ENCODE data around the gene TSPAN31.

The TSPAN31 gene

DNA sequence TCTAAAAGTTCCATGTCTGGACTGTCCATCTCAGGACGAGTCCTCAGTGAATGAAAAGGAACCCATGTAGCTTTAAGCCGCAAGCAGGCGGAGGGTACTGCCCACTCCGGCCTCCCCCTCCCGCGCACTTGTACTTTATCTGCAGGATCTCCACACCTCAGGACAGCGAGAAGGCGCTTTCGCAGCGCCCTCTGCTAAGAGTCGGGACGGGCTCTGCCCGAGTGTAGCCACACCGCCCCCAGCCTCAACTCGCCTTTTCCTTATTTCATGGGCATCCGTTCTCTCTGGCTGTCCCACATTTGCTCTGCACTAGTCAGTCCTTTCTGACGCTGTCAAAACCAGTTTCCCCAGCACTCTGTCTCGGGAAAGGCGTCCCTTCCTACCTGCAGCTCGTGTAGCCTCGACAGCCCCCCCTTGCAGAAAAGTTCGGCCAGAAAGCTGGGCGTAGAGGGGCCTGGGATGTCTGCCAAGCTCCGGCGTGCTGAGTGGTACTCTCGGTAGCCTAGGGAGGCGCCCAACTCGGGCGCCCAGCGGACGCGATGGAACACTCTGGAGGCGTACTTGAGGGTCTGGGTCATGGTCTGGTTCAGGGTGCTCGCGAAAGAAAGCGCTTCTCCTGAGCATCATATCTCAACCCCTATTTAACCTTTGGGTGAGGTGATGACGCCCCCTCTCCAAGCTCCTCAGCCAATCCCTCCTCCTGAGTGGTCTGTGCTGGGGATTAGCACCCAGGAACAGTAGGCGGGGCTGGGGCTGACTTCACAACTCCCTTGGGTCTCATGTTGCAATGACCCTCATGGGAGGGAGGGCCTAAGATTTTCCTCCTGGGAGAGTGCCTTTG, 21.8 kb downstream of the TSPAN31 start, which contains the start of gene CYP27B1:
Gene CYP27B1, minus strand, starts transcription at position 615 of the 841 bp plus-strand sequence. Its CDS starts 37 bp downstream, at position 578.
- TF ChIP-seq TOX (CRISPR knock-in tag; IDR thresholded peaks at IDR 0.05; ENCODE audit: borderline replicate concordance) (no peak), CSDC2 (CRISPR knock-in tag; IDR thresholded peaks at IDR 0.05) (no peak), PATZ1 (CRISPR knock-in tag; IDR thresholded peaks at IDR 0.05; ENCODE audit: borderline replicate concordance) (no peak), BACH2 (CRISPR knock-in tag; IDR thresholded peaks at IDR 0.05; ENCODE audit: borderline replicate concordance) (no peak), ZNF565 (CRISPR knock-in tag; conservative IDR thresholded peaks at IDR 0.05; ENCODE audit: low read depth) (no peak), ZFP30 (CRISPR knock-in tag; IDR thresholded peaks at IDR 0.05) (no peak), PPARA (CRISPR knock-in tag; IDR thresholded peaks at IDR 0.05; ENCODE audit: borderline replicate concordance) (no peak)
- TF ChIP-seq, protein P1, sequence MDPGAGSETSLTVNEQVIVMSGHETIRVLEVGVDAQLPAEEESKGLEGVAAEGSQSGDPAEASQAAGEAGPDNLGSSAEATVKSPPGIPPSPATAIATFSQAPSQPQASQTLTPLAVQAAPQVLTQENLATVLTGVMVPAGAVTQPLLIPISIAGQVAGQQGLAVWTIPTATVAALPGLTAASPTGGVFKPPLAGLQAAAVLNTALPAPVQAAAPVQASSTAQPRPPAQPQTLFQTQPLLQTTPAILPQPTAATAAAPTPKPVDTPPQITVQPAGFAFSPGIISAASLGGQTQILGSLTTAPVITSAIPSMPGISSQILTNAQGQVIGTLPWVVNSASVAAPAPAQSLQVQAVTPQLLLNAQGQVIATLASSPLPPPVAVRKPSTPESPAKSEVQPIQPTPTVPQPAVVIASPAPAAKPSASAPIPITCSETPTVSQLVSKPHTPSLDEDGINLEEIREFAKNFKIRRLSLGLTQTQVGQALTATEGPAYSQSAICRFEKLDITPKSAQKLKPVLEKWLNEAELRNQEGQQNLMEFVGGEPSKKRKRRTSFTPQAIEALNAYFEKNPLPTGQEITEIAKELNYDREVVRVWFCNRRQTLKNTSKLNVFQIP (CRISPR knock-in tag; IDR thresholded peaks at IDR 0.05; ENCODE audit: borderline replicate concordance, low read depth), result no peak
- TF ChIP-seq, protein P2, sequence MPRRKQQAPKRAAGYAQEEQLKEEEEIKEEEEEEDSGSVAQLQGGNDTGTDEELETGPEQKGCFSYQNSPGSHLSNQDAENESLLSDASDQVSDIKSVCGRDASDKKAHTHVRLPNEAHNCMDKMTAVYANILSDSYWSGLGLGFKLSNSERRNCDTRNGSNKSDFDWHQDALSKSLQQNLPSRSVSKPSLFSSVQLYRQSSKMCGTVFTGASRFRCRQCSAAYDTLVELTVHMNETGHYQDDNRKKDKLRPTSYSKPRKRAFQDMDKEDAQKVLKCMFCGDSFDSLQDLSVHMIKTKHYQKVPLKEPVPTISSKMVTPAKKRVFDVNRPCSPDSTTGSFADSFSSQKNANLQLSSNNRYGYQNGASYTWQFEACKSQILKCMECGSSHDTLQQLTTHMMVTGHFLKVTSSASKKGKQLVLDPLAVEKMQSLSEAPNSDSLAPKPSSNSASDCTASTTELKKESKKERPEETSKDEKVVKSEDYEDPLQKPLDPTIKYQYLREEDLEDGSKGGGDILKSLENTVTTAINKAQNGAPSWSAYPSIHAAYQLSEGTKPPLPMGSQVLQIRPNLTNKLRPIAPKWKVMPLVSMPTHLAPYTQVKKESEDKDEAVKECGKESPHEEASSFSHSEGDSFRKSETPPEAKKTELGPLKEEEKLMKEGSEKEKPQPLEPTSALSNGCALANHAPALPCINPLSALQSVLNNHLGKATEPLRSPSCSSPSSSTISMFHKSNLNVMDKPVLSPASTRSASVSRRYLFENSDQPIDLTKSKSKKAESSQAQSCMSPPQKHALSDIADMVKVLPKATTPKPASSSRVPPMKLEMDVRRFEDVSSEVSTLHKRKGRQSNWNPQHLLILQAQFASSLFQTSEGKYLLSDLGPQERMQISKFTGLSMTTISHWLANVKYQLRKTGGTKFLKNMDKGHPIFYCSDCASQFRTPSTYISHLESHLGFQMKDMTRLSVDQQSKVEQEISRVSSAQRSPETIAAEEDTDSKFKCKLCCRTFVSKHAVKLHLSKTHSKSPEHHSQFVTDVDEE (CRISPR knock-in tag; IDR thresholded peaks at IDR 0.05), result no peak
- peak; percentile 22 for ATAC-seq

GRCh38 chr12:57767305-57767698, 22.5 kb downstream of the TSPAN31 start:
- ATAC-seq, result no peak
- TF ChIP-seq, protein P2 (CRISPR knock-in tag; IDR thresholded peaks at IDR 0.05), result no peak
- no peak for TF ChIP-seq ZNF70 (CRISPR knock-in tag; IDR thresholded peaks at IDR 0.05)
- no peak for TF ChIP-seq CSDC2 (CRISPR knock-in tag; IDR thresholded peaks at IDR 0.05)
- TF ChIP-seq RARB (CRISPR knock-in tag; IDR thresholded peaks at IDR 0.05), result no peak
- TF ChIP-seq PATZ1 (CRISPR knock-in tag; IDR thresholded peaks at IDR 0.05; ENCODE audit: borderline replicate concordance), result no peak
- no peak for TF ChIP-seq ZC3H10 (CRISPR knock-in tag; IDR thresholded peaks at IDR 0.05)

DNA sequence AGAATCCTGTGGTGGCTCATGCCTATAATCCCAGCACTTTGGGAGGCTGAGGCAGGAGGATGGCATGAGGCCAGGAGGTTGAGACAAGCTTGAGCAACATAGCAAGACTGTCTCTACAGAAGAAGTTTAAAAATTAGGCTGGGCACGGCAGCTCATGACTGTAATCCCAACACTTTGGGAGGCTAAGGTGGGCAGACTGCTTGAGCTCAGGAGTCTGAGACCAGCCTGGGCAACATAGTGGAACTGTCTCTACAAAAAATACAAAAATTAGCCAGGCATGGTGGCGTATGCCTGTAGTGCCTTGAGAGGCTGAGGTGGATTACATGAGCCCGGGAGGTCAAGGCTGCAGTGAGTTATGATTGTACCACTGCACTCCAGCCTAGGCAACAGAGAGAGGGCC, 23.0 kb downstream of the TSPAN31 start:
- TF ChIP-seq, protein P3, sequence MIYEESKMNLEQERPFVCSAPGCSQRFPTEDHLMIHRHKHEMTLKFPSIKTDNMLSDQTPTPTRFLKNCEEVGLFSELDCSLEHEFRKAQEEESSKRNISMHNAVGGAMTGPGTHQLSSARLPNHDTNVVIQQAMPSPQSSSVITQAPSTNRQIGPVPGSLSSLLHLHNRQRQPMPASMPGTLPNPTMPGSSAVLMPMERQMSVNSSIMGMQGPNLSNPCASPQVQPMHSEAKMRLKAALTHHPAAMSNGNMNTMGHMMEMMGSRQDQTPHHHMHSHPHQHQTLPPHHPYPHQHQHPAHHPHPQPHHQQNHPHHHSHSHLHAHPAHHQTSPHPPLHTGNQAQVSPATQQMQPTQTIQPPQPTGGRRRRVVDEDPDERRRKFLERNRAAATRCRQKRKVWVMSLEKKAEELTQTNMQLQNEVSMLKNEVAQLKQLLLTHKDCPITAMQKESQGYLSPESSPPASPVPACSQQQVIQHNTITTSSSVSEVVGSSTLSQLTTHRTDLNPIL (CRISPR knock-in tag; IDR thresholded peaks at IDR 0.05; ENCODE audit: low read depth), result no peak
- no peak for ATAC-seq

Measured in SK-N-SH treated with all-trans-retinoic acid at 6 μM for 48 hours (cell line).